Ishikawa (cell line): Measurements from ENCODE around the gene KIF26B.

Experiments used
- CEBPB ChIP-seq: IDR thresholded peaks from 2 replicates; pipeline ENCODE4 v1.6.1; 2012
- CREB1 ChIP-seq: IDR thresholded peaks from 2 replicates; pipeline ENCODE4 v1.6.1; 2012; ENCODE audit warnings: low read depth
- EGR1 ChIP-seq: IDR thresholded peaks from 2 replicates; pipeline ENCODE4 v1.6.1; 2012
- EP300 ChIP-seq: IDR thresholded peaks from 2 replicates; pipeline ENCODE4 v1.6.1; 2012; ENCODE audit warnings: borderline replicate concordance
- FOXM1 ChIP-seq: IDR thresholded peaks from 2 replicates; pipeline ENCODE4 v1.6.1; 2012; ENCODE audit warnings: low read depth, borderline replicate concordance
- NFIC ChIP-seq: IDR thresholded peaks from 2 replicates; pipeline ENCODE4 v1.6.1; 2012
- RAD21 ChIP-seq: IDR thresholded peaks from 2 replicates; pipeline ENCODE4 v1.6.1; 2012; ENCODE audit warnings: low read depth
- TAF1 ChIP-seq: IDR thresholded peaks from 2 replicates; pipeline ENCODE4 v1.6.1; 2012; ENCODE audit warnings: low read depth, mild to moderate bottlenecking
- USF1 ChIP-seq: IDR thresholded peaks from 2 replicates; pipeline ENCODE4 v1.6.1; 2012
- YY1 ChIP-seq: IDR thresholded peaks from 2 replicates; pipeline ENCODE4 v1.6.1; 2012; ENCODE audit warnings: low read depth
- ZBTB7A ChIP-seq: IDR thresholded peaks from 2 replicates; pipeline ENCODE4 v1.6.1; 2012; ENCODE audit warnings: low read depth
- TF ChIP-seq, protein P1 (sequence below): IDR thresholded peaks from 2 replicates; pipeline ENCODE4 v1.6.1; 2012; ENCODE audit warnings: low read depth, mild to moderate bottlenecking
- TF ChIP-seq, protein P2 (sequence below): IDR thresholded peaks from 2 replicates; pipeline ENCODE4 v1.6.1; 2012

DNA sequence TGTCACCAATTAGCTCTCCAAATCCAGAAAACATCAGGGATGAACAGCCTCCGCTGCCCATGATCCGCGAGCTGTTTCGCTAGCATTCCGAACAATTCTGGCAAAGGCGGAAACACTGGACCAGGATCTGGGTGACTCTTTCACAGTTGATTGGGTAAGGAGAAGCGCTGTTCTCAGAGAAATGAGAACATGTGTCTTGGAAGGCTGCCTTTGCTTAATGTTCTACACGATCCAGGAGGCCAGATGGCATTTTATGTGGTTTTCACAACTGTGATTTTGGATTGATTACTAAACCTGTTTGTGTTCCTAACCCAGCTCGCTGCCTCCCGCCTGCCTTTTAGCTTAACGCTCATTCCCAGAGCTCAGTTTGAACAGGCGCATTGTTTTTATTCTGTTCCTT is 144.0 kb downstream of the KIF26B start:
- TF ChIP-seq FOXM1 (no peak), EP300 (no peak), CEBPB (no peak), RAD21 (no peak), NFIC (no peak), ZBTB7A (no peak), CREB1 (no peak), YY1 (no peak), TAF1 (no peak), USF1 (no peak), EGR1 (no peak)
- TF ChIP-seq, protein P1, sequence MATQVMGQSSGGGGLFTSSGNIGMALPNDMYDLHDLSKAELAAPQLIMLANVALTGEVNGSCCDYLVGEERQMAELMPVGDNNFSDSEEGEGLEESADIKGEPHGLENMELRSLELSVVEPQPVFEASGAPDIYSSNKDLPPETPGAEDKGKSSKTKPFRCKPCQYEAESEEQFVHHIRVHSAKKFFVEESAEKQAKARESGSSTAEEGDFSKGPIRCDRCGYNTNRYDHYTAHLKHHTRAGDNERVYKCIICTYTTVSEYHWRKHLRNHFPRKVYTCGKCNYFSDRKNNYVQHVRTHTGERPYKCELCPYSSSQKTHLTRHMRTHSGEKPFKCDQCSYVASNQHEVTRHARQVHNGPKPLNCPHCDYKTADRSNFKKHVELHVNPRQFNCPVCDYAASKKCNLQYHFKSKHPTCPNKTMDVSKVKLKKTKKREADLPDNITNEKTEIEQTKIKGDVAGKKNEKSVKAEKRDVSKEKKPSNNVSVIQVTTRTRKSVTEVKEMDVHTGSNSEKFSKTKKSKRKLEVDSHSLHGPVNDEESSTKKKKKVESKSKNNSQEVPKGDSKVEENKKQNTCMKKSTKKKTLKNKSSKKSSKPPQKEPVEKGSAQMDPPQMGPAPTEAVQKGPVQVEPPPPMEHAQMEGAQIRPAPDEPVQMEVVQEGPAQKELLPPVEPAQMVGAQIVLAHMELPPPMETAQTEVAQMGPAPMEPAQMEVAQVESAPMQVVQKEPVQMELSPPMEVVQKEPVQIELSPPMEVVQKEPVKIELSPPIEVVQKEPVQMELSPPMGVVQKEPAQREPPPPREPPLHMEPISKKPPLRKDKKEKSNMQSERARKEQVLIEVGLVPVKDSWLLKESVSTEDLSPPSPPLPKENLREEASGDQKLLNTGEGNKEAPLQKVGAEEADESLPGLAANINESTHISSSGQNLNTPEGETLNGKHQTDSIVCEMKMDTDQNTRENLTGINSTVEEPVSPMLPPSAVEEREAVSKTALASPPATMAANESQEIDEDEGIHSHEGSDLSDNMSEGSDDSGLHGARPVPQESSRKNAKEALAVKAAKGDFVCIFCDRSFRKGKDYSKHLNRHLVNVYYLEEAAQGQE = no peak
- TF ChIP-seq, protein P2, sequence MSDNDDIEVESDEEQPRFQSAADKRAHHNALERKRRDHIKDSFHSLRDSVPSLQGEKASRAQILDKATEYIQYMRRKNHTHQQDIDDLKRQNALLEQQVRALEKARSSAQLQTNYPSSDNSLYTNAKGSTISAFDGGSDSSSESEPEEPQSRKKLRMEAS = no peak
